GM23338 (cell line): ENCODE data around the gene SPTBN2. TPM values are rescaled to one million over a fixed set of nuclear protein-coding genes. Genes with fewer than 3 reads are reported as not detected.

ENCODE experiments used
- ATAC-seq: fragments of 200-7000 bp; cut with Tn5 transposase; 3 replicates; pipeline ENCODE4 v1.9.1; 2020
- DNase-seq: peaks from one replicate; pipeline ENCODE4 v3.0.0-alpha.2; 2015; ENCODE audit warnings: low spot score
- H2AFZ ChIP-seq: fragments of 200-600 bp; sonication (generic); 2 replicates; pipeline ENCODE4 v1.8.0; 2016; ENCODE audit warnings: antibody characterized with exemption, mild to moderate bottlenecking, moderate library complexity
- H3F3A ChIP-seq: fragments of 200-600 bp; sonication (generic); replicated peaks from 2 replicates; pipeline ENCODE4 v1.8.0; 2017; ENCODE audit warnings: antibody characterized with exemption, mixed run types, low read depth
- H3K27ac ChIP-seq: fragments of 200-600 bp; sonication (generic); 2 replicates; pipeline ENCODE4 v1.6.1; 2016; ENCODE audit warnings: low read depth
- H3K27me3 ChIP-seq: fragments of 200-600 bp; sonication (generic); 2 replicates; pipeline ENCODE4 v1.8.0; 2016; ENCODE audit warnings: mild to moderate bottlenecking, mixed run types, moderate library complexity; ENCODE audit not compliant: insufficient read depth
- H3K36me3 ChIP-seq: fragments of 200-600 bp; sonication (generic); 2 replicates; pipeline ENCODE4 v1.8.0; 2016; ENCODE audit warnings: mild to moderate bottlenecking; ENCODE audit not compliant: insufficient read depth
- H3K4me1 ChIP-seq: fragments of 200-600 bp; sonication (generic); 2 replicates; pipeline ENCODE4 v1.8.0; 2016; ENCODE audit warnings: mild to moderate bottlenecking, moderate library complexity; ENCODE audit not compliant: insufficient read depth
- H3K4me2 ChIP-seq: fragments of 200-600 bp; sonication (generic); 2 replicates; pipeline ENCODE4 v1.7.1; 2017; ENCODE audit warnings: mixed run types
- H3K4me3 ChIP-seq: fragments of 200-600 bp; sonication (generic); 2 replicates; pipeline ENCODE4 v1.6.1; 2016; ENCODE audit warnings: mixed run types
- H3K79me2 ChIP-seq: fragments of 200-600 bp; sonication (generic); replicated peaks from 2 replicates; pipeline ENCODE4 v1.8.0; 2017; ENCODE audit warnings: mild to moderate bottlenecking; ENCODE audit not compliant: insufficient read depth
- H3K9me2 ChIP-seq: fragments of 200-600 bp; sonication (generic); 2 replicates; pipeline ENCODE4 v1.8.0; 2017; ENCODE audit not compliant: insufficient read depth
- H4K20me1 ChIP-seq: fragments of 200-600 bp; sonication (generic); replicated peaks from 2 replicates; pipeline ENCODE4 v1.8.0; 2017; ENCODE audit warnings: mild to moderate bottlenecking; ENCODE audit not compliant: insufficient read depth
- H3K27ac Mint-ChIP-seq: 2 replicates; pipeline ENCODE4 v1.8.0; 2020; ENCODE audit warnings: inconsistent platforms, mild to moderate bottlenecking, moderate library complexity, mixed read lengths
- H3K27me3 Mint-ChIP-seq: 3 replicates; pipeline ENCODE4 v1.8.0; 2022; ENCODE audit warnings: low read depth, mild to moderate bottlenecking, moderate library complexity, mixed read lengths, inconsistent platforms; ENCODE audit not compliant: insufficient read depth, poor library complexity
- H3K36me3 Mint-ChIP-seq: 3 replicates; pipeline ENCODE4 v1.8.0; 2021; ENCODE audit warnings: low read depth, mild to moderate bottlenecking, inconsistent platforms, moderate library complexity, mixed read lengths
- H3K4me1 Mint-ChIP-seq: 3 replicates; pipeline ENCODE4 v1.8.0; 2020; ENCODE audit warnings: mild to moderate bottlenecking, inconsistent platforms, mixed read lengths
- H3K4me3 Mint-ChIP-seq: 3 replicates; pipeline ENCODE4 v1.8.0; 2021; ENCODE audit warnings: moderate library complexity, mild to moderate bottlenecking, inconsistent platforms, mixed read lengths
- H3K9me3 Mint-ChIP-seq: 3 replicates; pipeline ENCODE4 v1.8.0; 2020; ENCODE audit warnings: moderate library complexity, mild to moderate bottlenecking, inconsistent platforms, mixed read lengths
- EZH2phosphoT487 ChIP-seq: fragments of 200-600 bp; sonication (generic); IDR thresholded peaks from one replicate; pipeline ENCODE4 v1.8.1; 2018; ENCODE audit warnings: antibody characterized with exemption; ENCODE audit not compliant: unreplicated experiment
- JUNB ChIP-seq: IDR thresholded peaks from one replicate; pipeline ENCODE4 v1.6.1; 2016; ENCODE audit warnings: antibody characterized with exemption; ENCODE audit not compliant: unreplicated experiment
- NANOG ChIP-seq: IDR thresholded peaks from 2 replicates; pipeline ENCODE4 v1.6.1; 2016; ENCODE audit warnings: antibody characterized with exemption, borderline replicate concordance
- STAT1 ChIP-seq: IDR thresholded peaks from one replicate; pipeline ENCODE4 v1.6.1; 2016; ENCODE audit warnings: antibody characterized with exemption; ENCODE audit not compliant: unreplicated experiment
- ZNF331 ChIP-seq: fragments of 250-450 bp; sonication (Bioruptor Pico); IDR thresholded peaks from 2 replicates; pipeline ENCODE4 v1.5.0; 2020; ENCODE audit warnings: low read depth, mild to moderate bottlenecking, moderate library complexity
- polyA plus RNA-seq: library from polyadenylated mRNA; unstranded; fragments of >200 nt; fragmentation: Nextera tagmentation; extraction: Ambion mirVana; gene quantifications from 2 replicates; pipeline ENCODE4 v1.2.1, GENCODE V29; 2016
- total RNA-seq: library from RNA; depleted of rRNA; stranded (reverse); fragments of >200 nt; shearing (Covaris generic); gene quantifications from 2 replicates; pipeline ENCODE4 v1.2.3, GENCODE V29; 2014
- TF ChIP-seq, protein P1 (sequence below), 2 experiments: fragments of 200-600 bp in 1 of 2; sonication (generic) in 1 of 2; conservative IDR thresholded peaks; 2 replicates each; pipeline versions ENCODE4 v1.5.1 to v1.6.1; 2016 to 2017; ENCODE audit warnings: antibody characterized with exemption in 2 of 2, low read depth in 2 of 2, mild to moderate bottlenecking in 2 of 2, moderate library complexity in 1 of 2
- TF ChIP-seq, protein P2 (sequence below): fragments of 250-450 bp; sonication (Bioruptor Pico); IDR thresholded peaks from 2 replicates; pipeline ENCODE4 v1.5.0; 2020; ENCODE audit warnings: mild to moderate bottlenecking, moderate library complexity
- TF ChIP-seq, protein P3 (sequence below): IDR thresholded peaks from one replicate; pipeline ENCODE4 v1.6.1; 2018; ENCODE audit warnings: antibody characterized with exemption; ENCODE audit not compliant: unreplicated experiment

SPTBN2 gene
- total and polyA plus RNA-seq, 2 experiments from 2014 or later, result 7.7 to 49.1 TPM

- Mint-ChIP-seq H3K27me3 (peaks cover 9% of the 10 kb centered on the region), H3K9me3 (no peaks in the 10 kb centered on the region; the same call in 2 of the 3 replicates)
Measured at GRCh38 chr11:66689661-66690590, 39.1 kb downstream of the SPTBN2 start.

More at GRCh38 chr11:66689661-66690590, 39.1 kb downstream of the SPTBN2 start:
- Histone ChIP-seq H3K36me3 (no peaks in the 10 kb centered on the region), H2AFZ (no peak overlapping the region), H3K27ac (no peak overlapping the region), H3K9me2 (no peaks in the 10 kb centered on the region), H3K4me3 (no peak overlapping the region), H3F3A (no peaks in the 10 kb centered on the region), H3K4me1 (no peaks in the 10 kb centered on the region), H3K27me3 (no peaks in the 10 kb centered on the region), H4K20me1 (no peaks in the 10 kb centered on the region), H3K4me2 (no peak overlapping the region), H3K79me2 (no peaks in the 10 kb centered on the region)
- H3K27ac Mint-ChIP-seq, result no peak overlapping the region
- H3K4me1 Mint-ChIP-seq, result no peaks in the 10 kb centered on the region; the same call in 1 of the 3 replicates
- no peak for TF ChIP-seq STAT1
- TF ChIP-seq NANOG, result no peak
- TF ChIP-seq, protein P1, sequence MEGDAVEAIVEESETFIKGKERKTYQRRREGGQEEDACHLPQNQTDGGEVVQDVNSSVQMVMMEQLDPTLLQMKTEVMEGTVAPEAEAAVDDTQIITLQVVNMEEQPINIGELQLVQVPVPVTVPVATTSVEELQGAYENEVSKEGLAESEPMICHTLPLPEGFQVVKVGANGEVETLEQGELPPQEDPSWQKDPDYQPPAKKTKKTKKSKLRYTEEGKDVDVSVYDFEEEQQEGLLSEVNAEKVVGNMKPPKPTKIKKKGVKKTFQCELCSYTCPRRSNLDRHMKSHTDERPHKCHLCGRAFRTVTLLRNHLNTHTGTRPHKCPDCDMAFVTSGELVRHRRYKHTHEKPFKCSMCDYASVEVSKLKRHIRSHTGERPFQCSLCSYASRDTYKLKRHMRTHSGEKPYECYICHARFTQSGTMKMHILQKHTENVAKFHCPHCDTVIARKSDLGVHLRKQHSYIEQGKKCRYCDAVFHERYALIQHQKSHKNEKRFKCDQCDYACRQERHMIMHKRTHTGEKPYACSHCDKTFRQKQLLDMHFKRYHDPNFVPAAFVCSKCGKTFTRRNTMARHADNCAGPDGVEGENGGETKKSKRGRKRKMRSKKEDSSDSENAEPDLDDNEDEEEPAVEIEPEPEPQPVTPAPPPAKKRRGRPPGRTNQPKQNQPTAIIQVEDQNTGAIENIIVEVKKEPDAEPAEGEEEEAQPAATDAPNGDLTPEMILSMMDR (conservative IDR thresholded peaks at IDR 0.05; ENCODE audit: low read depth in 2 of 2), result no peak
- TF ChIP-seq, protein P2, sequence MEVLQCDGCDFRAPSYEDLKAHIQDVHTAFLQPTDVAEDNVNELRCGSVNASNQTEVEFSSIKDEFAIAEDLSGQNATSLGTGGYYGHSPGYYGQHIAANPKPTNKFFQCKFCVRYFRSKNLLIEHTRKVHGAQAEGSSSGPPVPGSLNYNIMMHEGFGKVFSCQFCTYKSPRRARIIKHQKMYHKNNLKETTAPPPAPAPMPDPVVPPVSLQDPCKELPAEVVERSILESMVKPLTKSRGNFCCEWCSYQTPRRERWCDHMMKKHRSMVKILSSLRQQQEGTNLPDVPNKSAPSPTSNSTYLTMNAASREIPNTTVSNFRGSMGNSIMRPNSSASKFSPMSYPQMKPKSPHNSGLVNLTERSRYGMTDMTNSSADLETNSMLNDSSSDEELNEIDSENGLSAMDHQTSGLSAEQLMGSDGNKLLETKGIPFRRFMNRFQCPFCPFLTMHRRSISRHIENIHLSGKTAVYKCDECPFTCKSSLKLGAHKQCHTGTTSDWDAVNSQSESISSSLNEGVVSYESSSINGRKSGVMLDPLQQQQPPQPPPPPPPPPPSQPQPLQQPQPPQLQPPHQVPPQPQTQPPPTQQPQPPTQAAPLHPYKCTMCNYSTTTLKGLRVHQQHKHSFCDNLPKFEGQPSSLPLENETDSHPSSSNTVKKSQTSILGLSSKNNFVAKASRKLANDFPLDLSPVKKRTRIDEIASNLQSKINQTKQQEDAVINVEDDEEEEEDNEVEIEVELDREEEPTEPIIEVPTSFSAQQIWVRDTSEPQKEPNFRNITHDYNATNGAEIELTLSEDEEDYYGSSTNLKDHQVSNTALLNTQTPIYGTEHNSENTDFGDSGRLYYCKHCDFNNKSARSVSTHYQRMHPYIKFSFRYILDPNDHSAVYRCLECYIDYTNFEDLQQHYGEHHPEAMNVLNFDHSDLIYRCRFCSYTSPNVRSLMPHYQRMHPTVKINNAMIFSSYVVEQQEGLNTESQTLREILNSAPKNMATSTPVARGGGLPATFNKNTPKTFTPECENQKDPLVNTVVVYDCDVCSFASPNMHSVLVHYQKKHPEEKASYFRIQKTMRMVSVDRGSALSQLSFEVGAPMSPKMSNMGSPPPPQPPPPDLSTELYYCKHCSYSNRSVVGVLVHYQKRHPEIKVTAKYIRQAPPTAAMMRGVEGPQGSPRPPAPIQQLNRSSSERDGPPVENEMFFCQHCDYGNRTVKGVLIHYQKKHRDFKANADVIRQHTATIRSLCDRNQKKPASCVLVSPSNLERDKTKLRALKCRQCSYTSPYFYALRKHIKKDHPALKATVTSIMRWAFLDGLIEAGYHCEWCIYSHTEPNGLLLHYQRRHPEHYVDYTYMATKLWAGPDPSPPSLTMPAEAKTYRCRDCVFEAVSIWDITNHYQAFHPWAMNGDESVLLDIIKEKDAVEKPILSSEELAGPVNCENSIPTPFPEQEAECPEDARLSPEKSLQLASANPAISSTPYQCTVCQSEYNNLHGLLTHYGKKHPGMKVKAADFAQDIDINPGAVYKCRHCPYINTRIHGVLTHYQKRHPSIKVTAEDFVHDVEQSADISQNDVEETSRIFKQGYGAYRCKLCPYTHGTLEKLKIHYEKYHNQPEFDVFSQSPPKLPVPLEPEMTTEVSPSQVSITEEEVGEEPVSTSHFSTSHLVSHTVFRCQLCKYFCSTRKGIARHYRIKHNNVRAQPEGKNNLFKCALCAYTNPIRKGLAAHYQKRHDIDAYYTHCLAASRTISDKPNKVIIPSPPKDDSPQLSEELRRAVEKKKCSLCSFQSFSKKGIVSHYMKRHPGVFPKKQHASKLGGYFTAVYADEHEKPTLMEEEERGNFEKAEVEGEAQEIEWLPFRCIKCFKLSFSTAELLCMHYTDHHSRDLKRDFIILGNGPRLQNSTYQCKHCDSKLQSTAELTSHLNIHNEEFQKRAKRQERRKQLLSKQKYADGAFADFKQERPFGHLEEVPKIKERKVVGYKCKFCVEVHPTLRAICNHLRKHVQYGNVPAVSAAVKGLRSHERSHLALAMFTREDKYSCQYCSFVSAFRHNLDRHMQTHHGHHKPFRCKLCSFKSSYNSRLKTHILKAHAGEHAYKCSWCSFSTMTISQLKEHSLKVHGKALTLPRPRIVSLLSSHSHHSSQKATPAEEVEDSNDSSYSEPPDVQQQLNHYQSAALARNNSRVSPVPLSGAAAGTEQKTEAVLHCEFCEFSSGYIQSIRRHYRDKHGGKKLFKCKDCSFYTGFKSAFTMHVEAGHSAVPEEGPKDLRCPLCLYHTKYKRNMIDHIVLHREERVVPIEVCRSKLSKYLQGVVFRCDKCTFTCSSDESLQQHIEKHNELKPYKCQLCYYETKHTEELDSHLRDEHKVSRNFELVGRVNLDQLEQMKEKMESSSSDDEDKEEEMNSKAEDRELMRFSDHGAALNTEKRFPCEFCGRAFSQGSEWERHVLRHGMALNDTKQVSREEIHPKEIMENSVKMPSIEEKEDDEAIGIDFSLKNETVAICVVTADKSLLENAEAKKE (CRISPR knock-in tag), result no peak
- no peak for TF ChIP-seq JUNB
- TF ChIP-seq ZNF331 (CRISPR knock-in tag), result no peak
- TF ChIP-seq, protein P3, sequence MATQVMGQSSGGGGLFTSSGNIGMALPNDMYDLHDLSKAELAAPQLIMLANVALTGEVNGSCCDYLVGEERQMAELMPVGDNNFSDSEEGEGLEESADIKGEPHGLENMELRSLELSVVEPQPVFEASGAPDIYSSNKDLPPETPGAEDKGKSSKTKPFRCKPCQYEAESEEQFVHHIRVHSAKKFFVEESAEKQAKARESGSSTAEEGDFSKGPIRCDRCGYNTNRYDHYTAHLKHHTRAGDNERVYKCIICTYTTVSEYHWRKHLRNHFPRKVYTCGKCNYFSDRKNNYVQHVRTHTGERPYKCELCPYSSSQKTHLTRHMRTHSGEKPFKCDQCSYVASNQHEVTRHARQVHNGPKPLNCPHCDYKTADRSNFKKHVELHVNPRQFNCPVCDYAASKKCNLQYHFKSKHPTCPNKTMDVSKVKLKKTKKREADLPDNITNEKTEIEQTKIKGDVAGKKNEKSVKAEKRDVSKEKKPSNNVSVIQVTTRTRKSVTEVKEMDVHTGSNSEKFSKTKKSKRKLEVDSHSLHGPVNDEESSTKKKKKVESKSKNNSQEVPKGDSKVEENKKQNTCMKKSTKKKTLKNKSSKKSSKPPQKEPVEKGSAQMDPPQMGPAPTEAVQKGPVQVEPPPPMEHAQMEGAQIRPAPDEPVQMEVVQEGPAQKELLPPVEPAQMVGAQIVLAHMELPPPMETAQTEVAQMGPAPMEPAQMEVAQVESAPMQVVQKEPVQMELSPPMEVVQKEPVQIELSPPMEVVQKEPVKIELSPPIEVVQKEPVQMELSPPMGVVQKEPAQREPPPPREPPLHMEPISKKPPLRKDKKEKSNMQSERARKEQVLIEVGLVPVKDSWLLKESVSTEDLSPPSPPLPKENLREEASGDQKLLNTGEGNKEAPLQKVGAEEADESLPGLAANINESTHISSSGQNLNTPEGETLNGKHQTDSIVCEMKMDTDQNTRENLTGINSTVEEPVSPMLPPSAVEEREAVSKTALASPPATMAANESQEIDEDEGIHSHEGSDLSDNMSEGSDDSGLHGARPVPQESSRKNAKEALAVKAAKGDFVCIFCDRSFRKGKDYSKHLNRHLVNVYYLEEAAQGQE, result no peak
- no peak for TF ChIP-seq EZH2phosphoT487
- H3K4me3 Mint-ChIP-seq, result no peak overlapping the region
- ATAC-seq (no peak), DNase-seq (no peak)
- H3K36me3 Mint-ChIP-seq, result peaks cover 39% of the 10 kb centered on the region
